HL-60 (cell line): ENCODE data around the gene ARL13B.
"Not testable (repeated sequence)": the region's sequence is repeated elsewhere in the genome, so short reads cannot be mapped to it uniquely, and the experiment has no call there.

Source experiments
- DNase-seq, 2 experiments: peaks; one replicate each; pipeline ENCODE4 v3.0.0-alpha.2; 2010 to 2020; ENCODE audit warnings: low read depth in 1 of 2, low spot score in 1 of 2
- H3K27ac ChIP-seq: fragments of 250-450 bp; sonication (Bioruptor Pico); replicated peaks from 2 replicates; pipeline ENCODE4 v1.5.1; 2020; ENCODE audit warnings: mild to moderate bottlenecking, moderate library complexity
- H3K27me3 ChIP-seq: fragments of 250-450 bp; sonication (Bioruptor Pico); 2 replicates; pipeline ENCODE4 v1.5.1; 2021; ENCODE audit warnings: mild to moderate bottlenecking, moderate library complexity; ENCODE audit not compliant: insufficient read depth, poor library complexity, severe bottlenecking
- H3K4me3 ChIP-seq: replicated peaks from 2 replicates; pipeline ENCODE4 v1.5.1; 2011; ENCODE audit warnings: mild to moderate bottlenecking, control low read depth, low read length; ENCODE audit not compliant: insufficient read depth
- CTCF ChIP-seq: IDR thresholded peaks from one replicate; pipeline ENCODE4 v1.5.1; 2011; ENCODE audit warnings: low read length, control low read depth, inconsistent platforms; ENCODE audit not compliant: insufficient read depth
- GABPA ChIP-seq: IDR thresholded peaks from 2 replicates; pipeline ENCODE4 v1.6.1; 2012; ENCODE audit warnings: low read depth
- POLR2AphosphoS5 ChIP-seq: IDR thresholded peaks from 2 replicates; pipeline ENCODE4 v1.6.1; 2012; ENCODE audit warnings: low read depth
- REST ChIP-seq: IDR thresholded peaks from 2 replicates; pipeline ENCODE4 v1.6.1; 2012; ENCODE audit warnings: low read depth; ENCODE audit not compliant: insufficient replicate concordance
- SPI1 ChIP-seq: IDR thresholded peaks from 2 replicates; pipeline ENCODE4 v1.6.1; 2012; ENCODE audit warnings: low read depth, mild to moderate bottlenecking, borderline replicate concordance

The ARL13B gene

DNA sequence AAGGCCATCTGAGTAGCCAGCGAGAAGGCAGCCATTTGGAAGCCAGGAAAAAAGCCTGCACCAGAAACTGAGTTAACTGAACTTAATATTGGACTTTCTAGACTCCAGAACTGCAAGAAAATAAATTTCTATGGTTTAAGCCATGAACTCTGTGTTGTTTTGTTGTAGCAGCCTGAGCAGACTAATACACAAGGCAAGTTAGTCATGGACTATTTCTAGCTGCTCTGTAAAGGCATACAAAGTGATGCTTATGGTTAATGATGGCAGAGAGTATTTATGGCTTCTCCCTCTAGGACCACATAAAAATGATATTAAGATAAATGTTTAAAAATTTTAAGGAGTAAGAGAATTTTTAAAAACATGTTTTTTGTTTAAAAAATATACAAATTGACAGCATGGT, 43.4 kb upstream of the ARL13B start:
- Histone ChIP-seq H3K27ac (no peak overlapping the region), H3K4me3 (no peak overlapping the region), H3K27me3 (no peaks in the 10 kb centered on the region)
- TF ChIP-seq CTCF (no peak), GABPA (no peak), SPI1 (no peak), POLR2AphosphoS5 (no peak), REST (no peak)
- DNase-seq, result no peak

- not testable (repeated sequence) for H3K27me3 ChIP-seq, DNase-seq, H3K27ac ChIP-seq, H3K4me3 ChIP-seq
Observed at GRCh38 chr3:93937485-93937884, 42.5 kb upstream of the ARL13B start.

GRCh38 chr3:93949958-93950357, 30.0 kb upstream of the ARL13B start:
- H3K27ac ChIP-seq, DNase-seq, H3K4me3 ChIP-seq, H3K27me3 ChIP-seq: not testable (repeated sequence)

DNA sequence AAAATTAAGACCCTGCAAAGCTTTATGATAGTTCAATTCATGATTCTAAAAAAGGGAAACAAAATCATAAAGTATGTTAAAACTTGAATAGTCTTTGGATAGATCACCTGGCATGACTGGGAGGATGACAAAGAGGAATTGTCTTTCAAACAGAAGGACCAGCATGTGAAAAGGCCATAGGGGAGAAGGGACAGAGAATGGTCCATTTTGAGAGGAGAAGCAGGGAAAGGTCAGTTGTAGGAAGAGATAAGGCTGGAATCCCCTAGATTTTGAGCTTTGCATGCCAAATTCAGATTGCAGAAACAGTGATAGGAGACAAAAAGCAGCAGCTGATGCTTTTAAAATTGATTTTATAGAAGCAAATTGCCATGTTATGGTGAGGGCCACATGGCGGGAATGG, 18.9 kb upstream of the ARL13B start:
- Histone ChIP-seq H3K27ac (no peak overlapping the region), H3K4me3 (no peak overlapping the region), H3K27me3 (no peaks in the 10 kb centered on the region)
- TF ChIP-seq CTCF (no peak), POLR2AphosphoS5 (no peak), SPI1 (no peak), GABPA (no peak), REST (no peak)
- no peak for DNase-seq

DNA sequence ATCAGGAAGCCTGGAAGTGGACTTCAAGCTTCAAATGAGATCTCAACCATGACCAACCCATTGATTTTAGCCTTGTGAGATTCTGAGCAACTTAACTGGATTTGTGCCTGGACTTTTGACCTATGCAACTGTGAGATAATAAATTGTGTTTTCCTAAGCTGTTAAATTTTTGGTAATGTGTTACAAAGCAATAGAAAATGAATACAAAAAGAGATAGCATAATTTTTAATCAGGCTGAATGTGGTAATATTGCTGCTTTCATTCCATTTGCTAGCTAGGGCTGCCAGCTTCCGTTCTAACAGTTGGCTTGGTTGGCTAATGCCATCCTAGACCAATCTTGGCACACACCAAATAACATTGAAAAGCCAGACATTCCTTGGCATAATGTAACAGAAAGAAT, 18.5 kb upstream of the ARL13B start:
- no peaks in the 10 kb centered on the region for H3K27me3 ChIP-seq
- TF ChIP-seq GABPA (no peak), REST (no peak), SPI1 (no peak), CTCF (no peak), POLR2AphosphoS5 (no peak)
- no peak overlapping the region for H3K4me3 ChIP-seq
- H3K27ac ChIP-seq, result no peak overlapping the region
- DNase-seq, result no peak
